Ascending aorta (tissue), 2 donors: ENCODE data around the gene PALM. TPM values are rescaled to one million over a fixed set of nuclear protein-coding genes. Genes with fewer than 3 reads are reported as not detected.

Experiments
- DNase-seq, 2 donors: peaks; one replicate each; pipeline ENCODE4 v3.0.0-alpha.2; 2019; ENCODE audit warnings: low spot score in 2 of 2
- H3K27ac ChIP-seq, 2 donors: fragments of 200-600 bp; sonication (generic); one replicate each; pipeline ENCODE4 v1.5.1; 2016 to 2017; ENCODE audit warnings: mild to moderate bottlenecking in 1 of 2
- H3K27me3 ChIP-seq: fragments of 200-600 bp; sonication (generic); one replicate; pipeline ENCODE4 v1.5.1; 2017
- H3K36me3 ChIP-seq, 2 donors: fragments of 200-600 bp; sonication (generic); one replicate each; pipeline ENCODE4 v1.5.1; 2016
- H3K4me1 ChIP-seq, 2 donors: fragments of 200-600 bp; sonication (generic); one replicate each; pipeline ENCODE4 v1.5.1; 2016 to 2017; ENCODE audit warnings: mild to moderate bottlenecking in 1 of 2
- H3K4me3 ChIP-seq, 2 donors: fragments of 200-600 bp; sonication (generic); one replicate each; pipeline ENCODE4 v1.5.1; 2016 to 2017; ENCODE audit warnings: mild to moderate bottlenecking in 1 of 2
- H3K9me3 ChIP-seq, 2 donors: fragments of 200-600 bp; sonication (generic); one replicate each; pipeline ENCODE4 v1.5.1; 2016
- intact Hi-C: fragments of 100-400 bp; cut with DNase I; formaldehyde crosslinking; loops from one replicate; pipeline ENCODE4 v1.15.1; 2023
- total RNA-seq: library from RNA; depleted of rRNA; stranded (reverse); fragments of >200 nt; gene quantifications from one replicate; pipeline ENCODE4 v1.1.0, GENCODE V29; 2016
- TF ChIP-seq, protein P1 (sequence below), 3 experiments: fragments of 200-600 bp in 2 of 3; fragments of 450-650 bp in 1 of 3; sonication (generic) in 2 of 3; IDR thresholded peaks; one replicate each; pipeline ENCODE4 v1.5.1; 2016 to 2019; ENCODE audit warnings: antibody characterized with exemption in 3 of 3, mild to moderate bottlenecking in 1 of 3, moderate library complexity in 1 of 3

Gene PALM
- total RNA-seq, 1 donor from 2014 or later: 107 TPM

DNA sequence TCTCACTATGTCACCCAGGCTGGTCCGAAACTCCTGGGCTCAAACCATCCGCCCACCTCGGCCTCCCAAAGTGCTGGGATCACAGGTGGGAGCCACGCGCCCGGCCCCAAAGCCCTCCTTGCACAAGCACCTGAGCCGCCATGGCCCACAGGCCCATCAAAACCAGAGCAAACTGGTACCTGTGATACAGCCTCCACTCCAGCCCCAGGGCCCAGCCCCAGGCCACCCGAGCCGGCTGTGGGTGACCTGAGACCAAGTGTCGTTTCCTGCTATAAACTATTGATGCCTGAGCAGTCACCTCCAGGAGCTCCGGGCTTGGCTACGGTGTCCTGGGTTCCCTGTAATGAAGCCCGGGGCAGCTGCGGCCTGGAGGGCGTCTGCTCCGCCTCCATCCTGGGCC lies 78.8 kb downstream of the PALM start:
- TF ChIP-seq, protein P1, sequence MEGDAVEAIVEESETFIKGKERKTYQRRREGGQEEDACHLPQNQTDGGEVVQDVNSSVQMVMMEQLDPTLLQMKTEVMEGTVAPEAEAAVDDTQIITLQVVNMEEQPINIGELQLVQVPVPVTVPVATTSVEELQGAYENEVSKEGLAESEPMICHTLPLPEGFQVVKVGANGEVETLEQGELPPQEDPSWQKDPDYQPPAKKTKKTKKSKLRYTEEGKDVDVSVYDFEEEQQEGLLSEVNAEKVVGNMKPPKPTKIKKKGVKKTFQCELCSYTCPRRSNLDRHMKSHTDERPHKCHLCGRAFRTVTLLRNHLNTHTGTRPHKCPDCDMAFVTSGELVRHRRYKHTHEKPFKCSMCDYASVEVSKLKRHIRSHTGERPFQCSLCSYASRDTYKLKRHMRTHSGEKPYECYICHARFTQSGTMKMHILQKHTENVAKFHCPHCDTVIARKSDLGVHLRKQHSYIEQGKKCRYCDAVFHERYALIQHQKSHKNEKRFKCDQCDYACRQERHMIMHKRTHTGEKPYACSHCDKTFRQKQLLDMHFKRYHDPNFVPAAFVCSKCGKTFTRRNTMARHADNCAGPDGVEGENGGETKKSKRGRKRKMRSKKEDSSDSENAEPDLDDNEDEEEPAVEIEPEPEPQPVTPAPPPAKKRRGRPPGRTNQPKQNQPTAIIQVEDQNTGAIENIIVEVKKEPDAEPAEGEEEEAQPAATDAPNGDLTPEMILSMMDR (IDR thresholded peaks at IDR 0.05): no peak
- no peak for DNase-seq
- no peak overlapping the region for H3K4me3 ChIP-seq
- H3K36me3 ChIP-seq: no peaks in the 10 kb centered on the region
- peaks cover 0 to 4% of the 10 kb centered on the region in 2 donors for H3K4me1 ChIP-seq
- intact Hi-C loops: no loop called here
- no peaks in the 10 kb centered on the region for H3K27me3 ChIP-seq
- H3K9me3 ChIP-seq: no peaks in the 10 kb centered on the region
- no peak overlapping the region for H3K27ac ChIP-seq

DNA sequence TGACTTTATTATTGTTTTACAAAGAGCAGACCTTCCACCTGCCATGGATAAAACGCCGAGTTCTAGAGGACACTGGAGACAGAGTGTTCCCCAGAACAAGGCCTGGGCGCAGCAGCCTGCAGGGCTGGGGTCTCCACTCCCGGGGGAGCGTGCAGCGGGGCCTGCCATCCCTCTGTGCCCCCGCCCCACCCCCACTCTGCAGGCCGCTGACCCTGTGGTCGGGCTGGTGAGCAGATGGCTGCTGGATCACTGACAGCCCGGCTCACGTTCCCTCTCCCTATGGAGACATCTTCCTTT lies 79.9 kb downstream of the PALM start:
- Histone ChIP-seq H3K9me3 (no peaks in the 10 kb centered on the region), H3K36me3 (no peaks in the 10 kb centered on the region), H3K27me3 (no peaks in the 10 kb centered on the region), H3K4me3 (no peak overlapping the region), H3K27ac (no peak overlapping the region), H3K4me1 (no peaks in the 10 kb centered on the region)
- DNase-seq: no peak
- TF ChIP-seq, protein P1 (IDR thresholded peaks at IDR 0.05): no peak
- intact Hi-C loops: no loop called here

DNA sequence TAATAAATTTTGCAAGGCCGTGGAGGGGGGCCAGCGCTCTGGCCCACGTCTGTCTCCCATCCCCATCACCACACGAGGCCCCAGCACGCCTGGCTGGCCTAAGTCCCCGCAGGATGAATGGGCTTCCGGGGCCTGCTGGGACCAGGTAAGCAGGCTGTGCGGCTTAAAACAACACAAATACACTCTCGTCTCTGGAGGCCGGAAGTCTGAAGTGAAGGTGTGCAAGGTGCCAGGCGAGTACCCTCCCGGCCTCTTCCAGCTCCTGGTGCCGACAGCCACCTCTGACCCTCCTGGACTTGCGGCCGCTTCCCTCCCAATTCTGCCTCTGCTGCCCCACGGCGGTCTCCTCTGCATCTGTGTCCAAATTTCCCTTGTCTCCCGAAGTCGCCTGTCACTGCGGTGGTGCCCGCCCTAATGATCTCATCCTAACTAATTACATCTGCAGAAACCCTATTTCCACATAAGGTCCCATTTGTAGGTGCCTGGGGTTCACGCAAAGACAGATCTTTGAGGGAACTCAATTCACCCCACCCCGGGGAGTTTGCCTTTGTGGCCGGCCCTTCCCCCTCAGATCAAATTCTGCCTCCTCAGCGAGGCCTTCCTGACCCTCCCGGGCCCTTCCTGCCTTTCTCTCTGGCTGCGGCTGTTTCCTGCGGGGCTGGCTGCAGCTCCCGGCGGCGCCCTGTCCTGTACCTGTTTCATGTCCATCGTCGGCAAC lies 80.4 kb downstream of the PALM start:
- TF ChIP-seq, protein P1 (IDR thresholded peaks at IDR 0.05): no peak
- Histone ChIP-seq H3K36me3 (no peaks in the 10 kb centered on the region), H3K27me3 (no peaks in the 10 kb centered on the region), H3K27ac (no peak overlapping the region), H3K9me3 (no peaks in the 10 kb centered on the region), H3K4me1 (no peaks in the 10 kb centered on the region), H3K4me3 (no peak overlapping the region)
- DNase-seq: no peak
- intact Hi-C loops: no loop called here

DNA sequence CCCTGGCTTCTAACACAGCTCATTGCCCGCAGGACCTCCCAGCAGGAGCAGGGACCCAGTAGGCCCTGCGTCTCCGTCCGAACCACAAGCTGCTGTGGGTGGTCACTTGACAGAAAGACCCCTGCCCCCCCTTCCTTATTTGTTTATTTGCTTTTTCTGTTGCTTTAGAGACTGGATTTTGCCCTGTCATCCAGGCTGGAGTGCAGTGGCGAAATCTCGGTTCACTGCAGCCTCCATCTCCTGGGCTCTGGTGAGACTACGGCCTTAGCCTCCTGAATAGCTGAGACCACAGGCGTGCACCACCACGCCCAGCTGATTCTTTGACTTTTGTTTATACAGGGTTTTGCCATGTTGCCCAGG lies 80.9 kb downstream of the PALM start:
- H3K4me1 ChIP-seq: no peaks in the 10 kb centered on the region
- TF ChIP-seq, protein P1 (IDR thresholded peaks at IDR 0.05): no peak
- H3K36me3 ChIP-seq: no peaks in the 10 kb centered on the region
- intact Hi-C loops: no loop called here
- H3K27me3 ChIP-seq: no peaks in the 10 kb centered on the region
- H3K4me3 ChIP-seq: no peak overlapping the region
- no peak for DNase-seq
- no peak overlapping the region for H3K27ac ChIP-seq
- no peaks in the 10 kb centered on the region for H3K9me3 ChIP-seq

DNA sequence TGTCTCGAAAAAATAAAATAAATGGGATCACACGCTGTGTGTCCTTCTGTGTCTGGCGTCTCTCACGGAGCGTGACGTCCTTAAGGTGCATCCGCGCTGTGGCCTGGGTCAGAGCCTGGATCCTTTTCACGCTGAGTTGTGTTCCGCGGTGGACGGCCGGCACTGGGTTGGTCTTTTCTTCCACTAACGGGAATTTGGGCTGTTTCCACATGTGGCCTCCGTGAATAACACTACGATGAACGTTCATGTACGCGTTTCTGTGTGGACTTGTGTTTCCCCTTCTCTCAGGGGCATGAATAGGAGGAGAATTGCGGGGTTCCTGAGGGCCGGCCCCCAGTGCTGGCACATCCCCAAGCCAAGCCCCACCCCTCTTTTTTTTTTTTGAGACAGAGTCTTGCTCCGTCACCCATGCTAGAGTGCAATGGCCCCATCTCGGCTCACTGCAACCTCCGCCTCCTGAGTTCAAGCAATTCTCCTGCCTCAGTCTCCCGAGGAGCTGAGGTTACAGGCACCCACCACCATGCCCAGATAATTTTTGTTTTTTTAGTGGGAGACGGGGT lies 82.4 kb downstream of the PALM start:
- TF ChIP-seq, protein P1 (IDR thresholded peaks at IDR 0.05): no peak
- no peaks in the 10 kb centered on the region for H3K27me3 ChIP-seq
- intact Hi-C loops: no loop called here
- peaks cover 2 to 6% of the 10 kb centered on the region in 2 donors for H3K4me1 ChIP-seq
- no peaks in the 10 kb centered on the region for H3K9me3 ChIP-seq
- H3K36me3 ChIP-seq: no peaks in the 10 kb centered on the region
- H3K4me3 ChIP-seq: no peak overlapping the region
- no peak for DNase-seq
- H3K27ac ChIP-seq: no peak overlapping the region
